ENCODE measurements around the gene SEPTIN3. TPM values are rescaled to one million over a fixed set of nuclear protein-coding genes. Genes with fewer than 3 reads are reported as not detected.

SEPTIN3 gene
- total and polyA plus RNA-seq, 10 of the 15 experiments (the other 5 are each of a cell fraction or from before 2014, with no cell fraction given), result 0.05 to 3.1 (median 0.87) TPM

DNA sequence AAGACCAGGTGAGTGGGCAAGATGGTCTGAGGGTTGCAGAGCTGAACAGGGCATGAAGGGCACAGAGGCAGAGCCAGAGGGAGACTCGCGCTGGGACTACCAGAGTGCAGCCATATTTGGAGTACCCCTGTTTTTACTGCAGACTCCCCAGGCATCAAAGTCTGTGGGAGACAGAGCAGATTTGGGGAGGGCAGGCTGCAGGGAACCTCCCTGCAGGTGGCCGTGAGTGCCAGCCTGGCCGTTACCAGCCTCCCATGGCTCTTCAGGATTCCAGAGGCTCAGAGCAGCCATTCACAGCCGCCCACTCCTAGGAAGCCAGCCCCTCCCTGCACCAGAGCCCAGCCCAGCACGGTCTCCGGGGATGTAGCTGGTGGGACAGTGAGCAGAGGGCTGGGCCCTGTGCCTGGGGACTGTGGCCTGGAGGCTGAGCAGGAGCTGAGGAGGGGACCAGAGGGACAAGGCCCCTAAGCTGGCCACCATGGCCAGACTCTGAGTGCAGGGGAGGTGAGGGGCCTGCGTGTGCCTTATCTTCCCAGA is at the start of gene SEPTIN3 (continued):
- TF ChIP-seq ZBTB33 (IDR thresholded peaks at IDR 0.05), result no peak
- TF ChIP-seq, protein P1, sequence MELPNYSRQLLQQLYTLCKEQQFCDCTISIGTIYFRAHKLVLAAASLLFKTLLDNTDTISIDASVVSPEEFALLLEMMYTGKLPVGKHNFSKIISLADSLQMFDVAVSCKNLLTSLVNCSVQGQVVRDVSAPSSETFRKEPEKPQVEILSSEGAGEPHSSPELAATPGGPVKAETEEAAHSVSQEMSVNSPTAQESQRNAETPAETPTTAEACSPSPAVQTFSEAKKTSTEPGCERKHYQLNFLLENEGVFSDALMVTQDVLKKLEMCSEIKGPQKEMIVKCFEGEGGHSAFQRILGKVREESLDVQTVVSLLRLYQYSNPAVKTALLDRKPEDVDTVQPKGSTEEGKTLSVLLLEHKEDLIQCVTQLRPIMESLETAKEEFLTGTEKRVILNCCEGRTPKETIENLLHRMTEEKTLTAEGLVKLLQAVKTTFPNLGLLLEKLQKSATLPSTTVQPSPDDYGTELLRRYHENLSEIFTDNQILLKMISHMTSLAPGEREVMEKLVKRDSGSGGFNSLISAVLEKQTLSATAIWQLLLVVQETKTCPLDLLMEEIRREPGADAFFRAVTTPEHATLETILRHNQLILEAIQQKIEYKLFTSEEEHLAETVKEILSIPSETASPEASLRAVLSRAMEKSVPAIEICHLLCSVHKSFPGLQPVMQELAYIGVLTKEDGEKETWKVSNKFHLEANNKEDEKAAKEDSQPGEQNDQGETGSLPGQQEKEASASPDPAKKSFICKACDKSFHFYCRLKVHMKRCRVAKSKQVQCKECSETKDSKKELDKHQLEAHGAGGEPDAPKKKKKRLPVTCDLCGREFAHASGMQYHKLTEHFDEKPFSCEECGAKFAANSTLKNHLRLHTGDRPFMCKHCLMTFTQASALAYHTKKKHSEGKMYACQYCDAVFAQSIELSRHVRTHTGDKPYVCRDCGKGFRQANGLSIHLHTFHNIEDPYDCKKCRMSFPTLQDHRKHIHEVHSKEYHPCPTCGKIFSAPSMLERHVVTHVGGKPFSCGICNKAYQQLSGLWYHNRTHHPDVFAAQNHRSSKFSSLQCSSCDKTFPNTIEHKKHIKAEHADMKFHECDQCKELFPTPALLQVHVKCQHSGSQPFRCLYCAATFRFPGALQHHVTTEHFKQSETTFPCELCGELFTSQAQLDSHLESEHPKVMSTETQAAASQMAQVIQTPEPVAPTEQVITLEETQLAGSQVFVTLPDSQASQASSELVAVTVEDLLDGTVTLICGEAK (IDR thresholded peaks at IDR 0.05; ENCODE audit: borderline replicate concordance), result no peak
- no peak for TF ChIP-seq RAD21 (IDR thresholded peaks at IDR 0.05; ENCODE audit: insufficient read depth, low read depth, low read length)
- no peak for TF ChIP-seq NR2C1 (IDR thresholded peaks at IDR 0.05)
- no peak for TF ChIP-seq SIN3A (IDR thresholded peaks at IDR 0.05; ENCODE audit: low read depth, low read length)
- TF ChIP-seq BCL11A (IDR thresholded peaks at IDR 0.05; ENCODE audit: low read depth, low read length), result no peak
- no peak for TF ChIP-seq RUNX3 (IDR thresholded peaks at IDR 0.05; ENCODE audit: low read length)
- no peak for TF ChIP-seq MTA2 (IDR thresholded peaks at IDR 0.05; ENCODE audit: low read depth)
- TF ChIP-seq POU2F2 (IDR thresholded peaks at IDR 0.05; ENCODE audit: borderline replicate concordance, low read depth, low read length), result no peak
- no peak for TF ChIP-seq TCF12 (IDR thresholded peaks at IDR 0.05; ENCODE audit: low read depth, low read length)
- TF ChIP-seq, protein P2, sequence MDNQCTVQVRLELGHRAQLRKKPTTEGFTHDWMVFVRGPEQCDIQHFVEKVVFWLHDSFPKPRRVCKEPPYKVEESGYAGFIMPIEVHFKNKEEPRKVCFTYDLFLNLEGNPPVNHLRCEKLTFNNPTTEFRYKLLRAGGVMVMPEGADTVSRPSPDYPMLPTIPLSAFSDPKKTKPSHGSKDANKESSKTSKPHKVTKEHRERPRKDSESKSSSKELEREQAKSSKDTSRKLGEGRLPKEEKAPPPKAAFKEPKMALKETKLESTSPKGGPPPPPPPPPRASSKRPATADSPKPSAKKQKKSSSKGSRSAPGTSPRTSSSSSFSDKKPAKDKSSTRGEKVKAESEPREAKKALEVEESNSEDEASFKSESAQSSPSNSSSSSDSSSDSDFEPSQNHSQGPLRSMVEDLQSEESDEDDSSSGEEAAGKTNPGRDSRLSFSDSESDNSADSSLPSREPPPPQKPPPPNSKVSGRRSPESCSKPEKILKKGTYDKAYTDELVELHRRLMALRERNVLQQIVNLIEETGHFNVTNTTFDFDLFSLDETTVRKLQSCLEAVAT (IDR thresholded peaks at IDR 0.05), result no peak
- no peak for TF ChIP-seq WRNIP1 (IDR thresholded peaks at IDR 0.05; ENCODE audit: borderline replicate concordance, low read depth, low read length)
- TF ChIP-seq ATF2 (IDR thresholded peaks at IDR 0.05; ENCODE audit: low read length), result no peak

Measured in GM12878 (cell line).